HEK293T (cell line): ENCODE results near the gene ZNF76.

ENCODE experiments used
- CTCF ChIA-PET: fragments of 350-600 bp; formaldehyde crosslinking; extraction: SDS; loops from one replicate; lab custom pipeline; 2021; ENCODE audit warnings: antibody characterized with exemption, inconsistent platforms; lab: Yijun Ruan, JAX
- POLR2A ChIA-PET: fragments of 350-600 bp; formaldehyde crosslinking; extraction: SDS; loops from one replicate; lab custom pipeline; 2020; ENCODE audit warnings: antibody characterized with exemption, inconsistent platforms; lab: Yijun Ruan, JAX
- DNase-seq: peaks from one replicate; pipeline ENCODE4 v3.0.0; 2012; ENCODE audit warnings: mixed read lengths; ENCODE audit errors: extremely low spot score
- ARNT ChIP-seq: fragments of 450-650 bp; IDR thresholded peaks from 2 replicates; pipeline ENCODE4 v1.6.1; 2017; ENCODE audit warnings: mild to moderate bottlenecking
- BHLHE40 ChIP-seq: fragments of 450-650 bp; IDR thresholded peaks from 2 replicates; pipeline ENCODE4 v1.6.1; 2016; ENCODE audit warnings: mild to moderate bottlenecking, moderate library complexity, borderline replicate concordance
- CTBP1 ChIP-seq: fragments of 450-650 bp; IDR thresholded peaks from 2 replicates; pipeline ENCODE4 v1.6.1; 2016; ENCODE audit warnings: borderline replicate concordance
- ELF4 ChIP-seq: fragments of 450-650 bp; IDR thresholded peaks from 2 replicates; pipeline ENCODE4 v1.6.1; 2017; ENCODE audit warnings: antibody characterized with exemption
- FOXA1 ChIP-seq: fragments of 450-650 bp; IDR thresholded peaks from 2 replicates; pipeline ENCODE4 v1.6.1; 2016; ENCODE audit warnings: mild to moderate bottlenecking
- FOXK2 ChIP-seq: fragments of 450-650 bp; IDR thresholded peaks from 2 replicates; pipeline ENCODE4 v1.6.1; 2016; ENCODE audit warnings: mild to moderate bottlenecking
- FOXM1 ChIP-seq: fragments of 450-650 bp; IDR thresholded peaks from 2 replicates; pipeline ENCODE4 v1.6.1; 2017; ENCODE audit warnings: mild to moderate bottlenecking, borderline replicate concordance
- HDGF ChIP-seq: fragments of 450-650 bp; IDR thresholded peaks from 2 replicates; pipeline ENCODE4 v1.6.1; 2017; ENCODE audit warnings: antibody characterized with exemption, borderline replicate concordance
- L3MBTL2 ChIP-seq: fragments of 450-650 bp; conservative IDR thresholded peaks from 2 replicates; pipeline ENCODE4 v1.6.1; 2016; ENCODE audit warnings: mild to moderate bottlenecking
- LEF1 ChIP-seq: fragments of 450-650 bp; IDR thresholded peaks from 2 replicates; pipeline ENCODE4 v1.6.1; 2017; ENCODE audit warnings: mild to moderate bottlenecking, borderline replicate concordance
- NFRKB ChIP-seq: fragments of 450-650 bp; IDR thresholded peaks from 2 replicates; pipeline ENCODE4 v1.6.1; 2016; ENCODE audit warnings: mild to moderate bottlenecking, moderate library complexity
- PKNOX1 ChIP-seq: fragments of 450-650 bp; IDR thresholded peaks from 2 replicates; pipeline ENCODE4 v1.6.1; 2016
- SP1 ChIP-seq: fragments of 450-650 bp; IDR thresholded peaks from 2 replicates; pipeline ENCODE4 v1.6.1; 2017
- SUZ12 ChIP-seq: fragments of 450-650 bp; IDR thresholded peaks from 2 replicates; pipeline ENCODE4 v1.6.1; 2016; ENCODE audit warnings: mild to moderate bottlenecking
- TARDBP ChIP-seq: fragments of 450-650 bp; IDR thresholded peaks from 2 replicates; pipeline ENCODE4 v1.6.1; 2016
- ZNF384 ChIP-seq: fragments of 450-650 bp; IDR thresholded peaks from 2 replicates; pipeline ENCODE4 v1.6.1; 2016

ZNF76 gene

GRCh38 chr6:35240838-35241801 lies 18.4 kb upstream of the ZNF76 start:
- POLR2A ChIA-PET = interaction anchor here (0.6 to 1.2 kb wide), 3 partner anchors 18 to 354 kb away, joined by 3 to 4 read pairs (median 3); partner anchors contain the start of gene TAF11
- TF ChIP-seq FOXK2 (no peak), L3MBTL2 (no peak), TARDBP (no peak), ZNF384 (no peak), HDGF (no peak), SUZ12 (no peak), BHLHE40 (no peak), SP1 (no peak), ELF4 (no peak), FOXM1 (no peak), CTBP1 (no peak), NFRKB (no peak), FOXA1 (no peak), ARNT (no peak), PKNOX1 (no peak), LEF1 (no peak)

GRCh38 chr6:35242486-35242885 lies 17.0 kb upstream of the ZNF76 start:
- ChIA-PET CTCF (interaction anchor here (1.0 to 3.0 kb wide), 3 partner anchors 36 to 256 kb away, joined by 3 to 26 read pairs (median 12); no protein-coding TSS in a partner anchor), POLR2A (interaction anchor here (0.9 kb wide), 1 partner anchor 355 kb away, joined by 3 read pairs; the partner anchor contains the start of gene TAF11)
- TF ChIP-seq ARNT = no peak
- no peak for DNase-seq

More at GRCh38 chr6:35240838-35241801, 18.4 kb upstream of the ZNF76 start:
- CTCF ChIA-PET = interaction anchor here (0.5 to 3.0 kb wide), 23 partner anchors 8 to 516 kb away, joined by 3 to 26 read pairs (median 4); partner anchors contain the start of genes SCUBE3 and ZNF76
- DNase-seq = peak; percentile 87

- ChIA-PET POLR2A (interaction anchor here (1.0 kb wide), 1 partner anchor 16 kb away, joined by 3 read pairs; the partner anchor contains the start of gene ZNF76), CTCF (interaction anchor here (0.6 to 3.0 kb wide), 2 partner anchors 37 to 256 kb away, joined by 4 to 26 read pairs; no protein-coding TSS in a partner anchor)
- DNase-seq = no peak
- no peak for TF ChIP-seq FOXA1
- no peak for TF ChIP-seq PKNOX1
- no peak for TF ChIP-seq HDGF
- TF ChIP-seq SUZ12 = no peak
- no peak for TF ChIP-seq FOXK2
Observed at GRCh38 chr6:35242906-35243305, 16.6 kb upstream of the ZNF76 start.

GRCh38 chr6:35243386-35243958 lies 16.1 kb upstream of the ZNF76 start:
- ChIA-PET CTCF (interaction anchor here (0.6 kb wide), 1 partner anchor 256 kb away, joined by 4 read pairs; no protein-coding TSS in a partner anchor), POLR2A (interaction anchor here (1.0 kb wide), 1 partner anchor 16 kb away, joined by 3 read pairs; the partner anchor contains the start of gene ZNF76)
- no peak for TF ChIP-seq ZNF384
- no peak for TF ChIP-seq FOXA1
- TF ChIP-seq SUZ12 = no peak
- TF ChIP-seq LEF1 = no peak
- TF ChIP-seq FOXK2 = no peak
- TF ChIP-seq L3MBTL2 = no peak
- no peak for TF ChIP-seq CTBP1
- TF ChIP-seq PKNOX1 = no peak
- no peak for TF ChIP-seq TARDBP
- no peak for TF ChIP-seq FOXM1
- no peak for TF ChIP-seq NFRKB
- TF ChIP-seq HDGF = no peak
- no peak for TF ChIP-seq BHLHE40
- TF ChIP-seq ARNT = no peak
- no peak for TF ChIP-seq ELF4
- no peak for TF ChIP-seq SP1
- no peak for DNase-seq

GRCh38 chr6:35244551-35244950 lies 15.0 kb upstream of the ZNF76 start:
- no peak for TF ChIP-seq ARNT
- no peak for TF ChIP-seq ZNF384
- no peak for TF ChIP-seq PKNOX1
- TF ChIP-seq NFRKB = no peak
- TF ChIP-seq CTBP1 = no peak
- no peak for TF ChIP-seq TARDBP
- no peak for TF ChIP-seq L3MBTL2
- DNase-seq = no peak
- ChIA-PET CTCF (interaction anchor here (0.6 kb wide), 1 partner anchor 126 kb away, joined by 6 read pairs; no protein-coding TSS in a partner anchor), POLR2A (no interaction called here)
